Muscle of arm (tissue), 12 donors: ENCODE results near the gene PHF19. TPM values are rescaled to one million over a fixed set of nuclear protein-coding genes. Genes with fewer than 3 reads are reported as not detected.

Source experiments
- DNase-seq: peaks from one replicate; pipeline ENCODE4 v3.0.0-alpha.2; 2013
- polyA plus RNA-seq, 12 donors: library from polyadenylated mRNA; unstranded; fragments of 120-200 nt; gene quantifications; one replicate each; pipeline ENCODE4 v1.2.1, GENCODE V29; 2013; ENCODE audit not compliant: insufficient read length in 12 of 12

Gene PHF19
- polyA plus RNA-seq, 12 donors, result 30.2 to 60.8 (median 36.6) TPM; not detected in 1

- no peak for DNase-seq
Observed at GRCh38 chr9:120857902-120858301, 19.1 kb downstream of the PHF19 start.

- no peak for DNase-seq
Observed at GRCh38 chr9:120857481-120857880, 19.5 kb downstream of the PHF19 start.

GRCh38 chr9:120856700-120857099, 20.3 kb downstream of the PHF19 start:
- no peak for DNase-seq

DNA sequence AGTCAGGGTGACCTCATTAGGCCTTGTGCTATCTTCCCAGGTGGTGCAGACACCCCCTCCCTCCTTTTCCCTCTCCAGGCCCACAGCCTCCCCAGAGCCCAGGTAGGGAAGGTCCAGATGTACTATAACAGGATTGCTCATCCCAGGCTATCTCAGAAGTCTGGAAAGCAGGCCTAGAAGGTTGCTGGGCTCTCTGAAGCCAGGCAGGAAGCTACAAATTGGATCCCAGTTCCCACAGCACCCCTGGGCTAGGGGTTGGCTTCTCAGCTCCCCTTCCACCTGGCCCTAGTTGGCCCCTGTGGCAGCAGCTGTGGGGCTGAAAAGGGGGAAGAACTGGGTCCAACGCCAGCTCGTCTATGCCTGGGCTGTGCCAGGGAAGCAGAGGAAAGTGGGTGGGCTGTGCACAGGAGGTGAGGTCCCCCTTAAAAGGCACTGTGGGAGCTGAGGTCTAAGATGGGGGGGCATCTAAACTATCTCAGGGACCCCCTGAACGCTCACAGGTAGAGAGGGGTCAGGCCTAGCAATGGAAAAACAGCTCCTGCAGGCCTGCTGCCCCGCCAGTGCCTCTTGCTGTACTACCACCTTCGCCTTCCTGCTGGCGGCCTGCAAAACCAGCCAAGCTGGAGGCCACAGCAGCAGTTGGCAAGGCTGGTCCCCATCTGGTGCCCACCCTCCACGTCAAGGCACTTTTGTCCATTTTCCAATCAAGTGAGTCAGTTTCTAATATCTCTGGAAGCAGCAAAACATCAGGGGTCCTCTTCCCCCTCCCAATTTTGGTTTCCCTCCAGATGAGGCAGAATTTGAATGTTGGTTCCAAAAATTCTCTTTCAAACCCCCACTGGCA, 20.9 kb downstream of the PHF19 start:
- DNase-seq, result no peak

DNA sequence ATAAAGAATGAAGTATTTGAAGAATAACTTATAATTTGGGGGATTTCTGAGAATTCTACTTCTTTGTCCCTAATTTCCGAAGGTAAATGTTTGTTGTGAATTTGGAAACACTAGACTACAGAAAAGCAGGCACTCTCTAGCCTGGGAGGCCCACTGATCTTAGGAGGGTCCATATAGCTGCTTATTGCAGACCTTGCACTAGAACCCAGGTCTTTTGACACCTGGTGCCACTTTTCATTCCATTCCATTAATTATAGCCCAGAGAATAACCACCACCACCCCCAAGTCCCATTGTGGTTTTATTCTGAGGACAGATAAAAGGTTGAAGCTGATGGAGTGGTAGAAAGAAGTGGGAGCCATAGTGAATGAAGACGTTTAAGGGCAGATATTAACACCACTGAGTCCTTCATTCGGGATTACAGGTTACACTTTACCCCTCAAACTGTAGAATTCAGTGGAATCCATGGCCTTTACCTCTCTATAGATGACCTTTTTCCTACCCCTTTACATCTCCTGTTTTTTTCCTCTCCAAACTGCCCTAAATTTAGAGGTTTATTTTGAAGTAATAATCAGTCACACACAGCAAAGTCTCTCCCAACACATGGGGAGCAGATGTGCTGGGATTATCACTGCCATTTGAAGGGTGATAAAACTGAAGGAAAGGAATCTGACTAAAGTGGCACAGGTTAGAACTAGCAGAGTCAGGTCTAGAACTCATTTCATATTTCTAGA, 22.2 kb downstream of the PHF19 start:
- DNase-seq, result no peak

- DNase-seq, result no peak
Observed at GRCh38 chr9:120853198-120853597, 23.8 kb downstream of the PHF19 start.

DNA sequence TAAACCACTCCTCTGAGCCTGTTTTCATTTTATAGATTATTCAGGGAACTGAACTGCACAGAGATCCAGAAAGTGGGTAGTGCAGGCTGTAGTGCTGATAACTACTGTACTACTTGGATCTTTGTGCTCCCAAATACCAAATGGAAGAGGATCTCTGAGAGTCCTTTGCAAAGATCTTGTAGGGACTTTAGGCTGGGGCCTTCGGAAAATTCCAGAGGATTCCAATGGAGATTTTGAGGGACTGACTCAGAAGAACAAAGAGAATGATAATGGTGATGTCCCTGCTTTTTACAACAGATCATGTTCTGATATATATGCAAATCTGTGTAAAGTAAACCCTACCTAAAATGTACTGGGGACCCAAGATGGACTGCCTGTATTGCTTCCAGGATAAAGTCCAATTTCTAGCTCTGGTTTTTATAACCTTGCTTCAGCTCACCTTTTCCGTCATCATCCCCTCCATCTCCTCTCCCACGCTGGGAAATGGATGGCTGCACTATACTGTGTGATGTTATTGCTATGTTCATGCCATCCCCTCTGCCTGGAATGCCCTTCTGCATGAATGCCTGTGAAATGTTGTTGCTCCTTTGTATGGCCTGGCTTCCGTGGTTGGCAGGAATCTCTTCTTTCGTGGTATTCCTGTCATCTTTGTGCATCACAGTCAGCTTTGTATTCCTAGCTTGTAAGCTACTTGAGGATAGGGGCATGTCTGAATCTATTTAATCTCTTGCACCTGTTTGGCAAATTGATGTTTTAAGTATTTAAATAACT, 24.6 kb downstream of the PHF19 start:
- DNase-seq, result no peak

- no peak for DNase-seq
Observed at GRCh38 chr9:120851449-120851848, 25.5 kb downstream of the PHF19 start.

- no peak for DNase-seq
Observed at GRCh38 chr9:120850315-120850714, 26.7 kb downstream of the PHF19 start.

- DNase-seq, result no peak
Observed at GRCh38 chr9:120846906-120847305, 30.1 kb downstream of the PHF19 start.

GRCh38 chr9:120846251-120846889, 30.6 kb downstream of the PHF19 start:
- no peak for DNase-seq

DNA sequence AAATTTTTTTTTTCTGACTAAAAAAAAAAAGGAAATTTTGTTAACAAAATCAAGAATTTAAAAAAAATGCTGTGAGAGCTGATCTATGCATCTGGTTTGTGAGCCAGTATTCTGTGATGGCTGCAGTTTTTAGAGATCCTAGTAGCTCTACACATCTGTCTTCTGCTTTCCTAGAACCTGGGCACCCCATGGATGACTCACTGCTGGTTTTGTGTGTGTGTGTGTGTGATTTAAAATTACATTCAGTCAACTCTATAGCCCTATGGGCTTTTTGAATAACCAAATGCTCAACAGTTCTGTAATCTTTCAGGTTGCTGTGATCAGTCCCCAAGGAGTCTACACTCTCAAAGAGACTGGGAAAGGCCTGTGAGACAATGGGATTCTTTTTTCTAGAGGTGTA, 31.7 kb downstream of the PHF19 start:
- no peak for DNase-seq

- peak; percentile 97 for DNase-seq
Observed at GRCh38 chr9:120842685-120843485, 34.1 kb downstream of the PHF19 start, which contains the start of gene PSMD5. Gene PSMD5, minus strand, starts transcription at chr9:120842922. Its CDS starts 13 bp downstream, at chr9:120842909.

GRCh38 chr9:120841930-120842684, 34.9 kb downstream of the PHF19 start:
- no peak for DNase-seq

DNA sequence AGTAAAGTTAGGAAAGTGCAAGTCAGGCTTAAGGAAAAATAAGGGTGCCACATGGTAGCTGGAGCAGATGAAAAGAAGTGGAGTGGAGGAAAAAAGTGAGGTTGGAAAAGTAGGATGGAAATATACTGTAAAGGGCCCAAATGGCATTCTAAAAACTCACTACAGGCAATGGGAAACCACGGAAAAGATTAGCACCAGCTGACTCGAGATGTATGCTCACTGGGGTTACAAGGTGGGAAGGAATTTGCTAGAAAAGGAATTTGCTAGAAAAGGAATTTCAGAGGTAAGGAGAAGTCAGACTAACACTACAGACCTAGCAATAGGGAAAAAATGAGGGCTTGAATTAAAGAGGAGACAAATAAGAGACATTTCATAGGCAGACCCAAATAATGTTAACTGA, 37.8 kb downstream of the PHF19 start:
- no peak for DNase-seq

- no peak for DNase-seq
Observed at GRCh38 chr9:120837921-120838320, 39.1 kb downstream of the PHF19 start.

GRCh38 chr9:120833325-120833724, 43.7 kb downstream of the PHF19 start:
- no peak for DNase-seq

- no peak for DNase-seq
Observed at GRCh38 chr9:120832807-120833206, 44.2 kb downstream of the PHF19 start.

GRCh38 chr9:120830865-120831264, 46.1 kb downstream of the PHF19 start:
- no peak for DNase-seq

- DNase-seq, result no peak
Observed at GRCh38 chr9:120830151-120830550, 46.8 kb downstream of the PHF19 start.
